Kidney (tissue), 14 donors: ENCODE results near the gene LZTS2. TPM values are rescaled to one million over a fixed set of nuclear protein-coding genes. Genes with fewer than 3 reads are reported as not detected.

Experiments
- DNase-seq, 5 donors: peaks; one replicate each; pipeline ENCODE4 v3.0.0-alpha.2; 2013 to 2020
- FAIRE-seq: peaks from 2 replicates; lab custom pipeline; 2012; peaks lifted over from hg19 to GRCh38; lab: Jason Lieb, UNC
- H3K27ac ChIP-seq, 2 donors: one replicate each; pipeline ENCODE4 v1.7.0; 2013; ENCODE audit warnings: low read depth in 2 of 2, low read length in 2 of 2, inconsistent platforms in 1 of 2
- H3K27me3 ChIP-seq: one replicate; pipeline ENCODE4 v1.7.1; 2013; ENCODE audit warnings: low read length, inconsistent platforms; ENCODE audit not compliant: control insufficient read depth, insufficient read depth
- H3K36me3 ChIP-seq, 3 donors: one replicate each; pipeline versions ENCODE4 v1.7.0 to v1.7.1; 2013; ENCODE audit warnings: low read length in 3 of 3, control low read depth in 1 of 3, inconsistent platforms in 1 of 3; ENCODE audit not compliant: insufficient read depth in 3 of 3, control insufficient read depth in 2 of 3
- H3K4me1 ChIP-seq, 3 donors: one replicate each; pipeline versions ENCODE4 v1.7.0 to v1.7.1; 2013; ENCODE audit warnings: low read length in 3 of 3, inconsistent platforms in 1 of 3, low read depth in 1 of 3; ENCODE audit not compliant: control insufficient read depth in 2 of 3, insufficient read depth in 2 of 3
- H3K4me3 ChIP-seq, 3 donors: one replicate each; pipeline versions ENCODE4 v1.7.0 to v1.8.1; 2013; ENCODE audit warnings: low read length in 3 of 3, control low read depth in 1 of 3, inconsistent platforms in 1 of 3
- H3K9ac ChIP-seq, 3 donors: one replicate each; pipeline versions ENCODE4 v1.7.0 to v1.7.1; 2013; ENCODE audit warnings: low read length in 3 of 3, control low read depth in 1 of 3, inconsistent platforms in 1 of 3
- H3K9me3 ChIP-seq, 3 donors: one replicate each; pipeline versions ENCODE4 v1.7.0 to v1.7.1; 2013; ENCODE audit warnings: low read length in 3 of 3, control low read depth in 1 of 3, inconsistent platforms in 1 of 3; ENCODE audit not compliant: control insufficient read depth in 2 of 3, insufficient read depth in 1 of 3
- intact Hi-C: fragments of 100-400 bp; cut with DNase I; formaldehyde crosslinking; loops from one replicate; pipeline ENCODE4 v1.11.1; 2022
- polyA plus RNA-seq: library from polyadenylated mRNA; stranded (reverse); fragments of 350-450 nt; fragmentation: Illumina TruSeq; extraction: RNeasy Lipid Tissue Mini Kit (QIAGEN cat#74804); gene quantifications from one replicate; pipeline ENCODE4 v1.2.3, GENCODE V29; 2014; ENCODE audit warnings: low read depth, low replicate concordance; ENCODE audit not compliant: insufficient read depth
- total RNA-seq: library from RNA; stranded (reverse); fragmentation: NEBNext Ultra II Directional; extraction: Animal tissue kit (Norgen Biotek cat#: 25700); gene quantifications from one replicate; pipeline ENCODE4 v1.2.1, GENCODE V29; 2021
- TF ChIP-seq, protein P1 (sequence below): IDR thresholded peaks from 3 replicates; pipeline ENCODE4 v1.5.1; 2012; ENCODE audit warnings: mild to moderate bottlenecking, moderate library complexity, borderline replicate concordance; ENCODE audit not compliant: insufficient read depth; ENCODE audit errors: extremely low read depth
- donor health status: control.
- donor health status: control.
- donor health status: control.
- donor health status: control.
- donor health status: control.
- donor health status: DM: yes; HTN: yes; CAD: no.
- donor health status: Normal renal cell carcinoma (clear cell type).

Gene LZTS2
- total and polyA plus RNA-seq, 2 donors from 2014 or later, result 47.3 to 54.7 TPM

DNA sequence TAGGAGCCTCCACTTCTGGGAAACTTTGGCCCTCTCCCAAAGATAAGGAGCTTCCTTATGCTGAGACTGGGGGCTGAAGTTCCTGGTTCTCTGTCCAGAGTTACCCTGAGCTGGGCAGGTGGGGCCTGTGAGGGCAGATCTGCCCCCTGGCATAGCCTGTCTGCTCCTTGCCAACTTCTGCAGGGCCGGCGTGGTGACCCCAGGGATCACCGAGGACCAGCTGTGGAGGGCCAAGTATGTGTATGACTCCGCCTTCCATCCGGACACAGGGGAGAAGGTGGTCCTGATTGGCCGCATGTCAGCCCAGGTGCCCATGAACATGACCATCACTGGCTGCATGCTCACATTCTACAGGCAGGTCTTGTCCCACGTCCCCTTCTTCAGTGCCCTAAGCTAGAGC is 35.7 kb downstream of the LZTS2 start:
- TF ChIP-seq, protein P1, sequence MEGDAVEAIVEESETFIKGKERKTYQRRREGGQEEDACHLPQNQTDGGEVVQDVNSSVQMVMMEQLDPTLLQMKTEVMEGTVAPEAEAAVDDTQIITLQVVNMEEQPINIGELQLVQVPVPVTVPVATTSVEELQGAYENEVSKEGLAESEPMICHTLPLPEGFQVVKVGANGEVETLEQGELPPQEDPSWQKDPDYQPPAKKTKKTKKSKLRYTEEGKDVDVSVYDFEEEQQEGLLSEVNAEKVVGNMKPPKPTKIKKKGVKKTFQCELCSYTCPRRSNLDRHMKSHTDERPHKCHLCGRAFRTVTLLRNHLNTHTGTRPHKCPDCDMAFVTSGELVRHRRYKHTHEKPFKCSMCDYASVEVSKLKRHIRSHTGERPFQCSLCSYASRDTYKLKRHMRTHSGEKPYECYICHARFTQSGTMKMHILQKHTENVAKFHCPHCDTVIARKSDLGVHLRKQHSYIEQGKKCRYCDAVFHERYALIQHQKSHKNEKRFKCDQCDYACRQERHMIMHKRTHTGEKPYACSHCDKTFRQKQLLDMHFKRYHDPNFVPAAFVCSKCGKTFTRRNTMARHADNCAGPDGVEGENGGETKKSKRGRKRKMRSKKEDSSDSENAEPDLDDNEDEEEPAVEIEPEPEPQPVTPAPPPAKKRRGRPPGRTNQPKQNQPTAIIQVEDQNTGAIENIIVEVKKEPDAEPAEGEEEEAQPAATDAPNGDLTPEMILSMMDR, result no peak
- Histone ChIP-seq H3K27me3 (no peaks in the 10 kb centered on the region), H3K4me3 (no peak overlapping the region), H3K27ac (no peak overlapping the region), H3K4me1 (peaks cover 0 to 13% (median 5%) of the 10 kb centered on the region in 3 donors), H3K9ac (no peak overlapping the region), H3K9me3 (no peaks in the 10 kb centered on the region), H3K36me3 (peaks cover 0 to 27% (median 19%) of the 10 kb centered on the region in 3 donors)
- DNase-seq (peak in 1 of 5 donors; percentile 67), FAIRE-seq (no peak)
- intact Hi-C loops, result no loop called here

DNA sequence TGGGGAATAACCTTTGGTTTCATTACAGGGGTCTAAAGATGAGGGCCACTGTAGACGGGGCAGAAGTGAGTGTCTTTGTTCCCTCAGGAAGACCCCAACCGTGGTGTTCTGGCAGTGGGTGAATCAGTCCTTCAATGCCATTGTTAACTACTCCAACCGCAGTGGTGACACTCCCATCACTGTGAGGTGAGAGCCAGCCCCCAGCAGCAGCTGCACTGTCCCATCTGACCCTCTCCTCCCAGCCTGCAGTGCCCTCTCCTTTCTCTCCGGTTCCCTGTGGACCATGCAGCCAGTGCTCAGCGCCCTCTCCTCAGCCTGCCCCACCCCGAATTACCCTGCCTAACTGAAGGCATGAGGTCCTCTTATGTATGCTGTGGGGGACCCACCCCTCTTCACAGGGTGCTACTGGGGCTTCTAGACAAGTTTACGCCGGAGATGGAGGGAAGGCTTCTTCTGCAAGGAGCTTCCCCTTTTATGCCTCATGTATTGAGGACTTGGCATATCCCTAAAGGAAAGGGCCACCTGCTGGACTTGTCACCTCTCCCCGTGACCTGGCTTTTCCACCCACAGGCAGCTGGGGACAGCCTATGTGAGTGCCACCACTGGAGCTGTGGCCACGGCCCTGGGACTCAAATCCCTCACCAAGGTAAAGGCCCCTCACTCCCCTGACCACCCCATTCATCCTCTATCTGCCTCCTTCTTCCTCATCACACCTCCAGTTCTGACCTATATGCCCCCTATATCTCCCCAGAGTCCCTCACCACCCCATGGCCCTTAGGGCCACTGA is 36.5 kb downstream of the LZTS2 start:
- H3K9ac ChIP-seq, result no peak overlapping the region
- no peak overlapping the region for H3K4me3 ChIP-seq
- H3K36me3 ChIP-seq, result peaks cover 0 to 27% (median 19%) of the 10 kb centered on the region in 3 donors
- H3K27ac ChIP-seq, result no peak overlapping the region
- intact Hi-C loops, result no loop called here
- peaks cover 0 to 11% (median 6%) of the 10 kb centered on the region in 3 donors for H3K4me1 ChIP-seq
- no peaks in the 10 kb centered on the region for H3K27me3 ChIP-seq
- FAIRE-seq, result no peak
- TF ChIP-seq, protein P1, result no peak
- DNase-seq, result peak in 1 of 5 donors; percentile 44
- H3K9me3 ChIP-seq, result no peaks in the 10 kb centered on the region

GRCh38 chr10:101036726-101037125 is 37.1 kb downstream of the LZTS2 start:
- Histone ChIP-seq H3K36me3 (peaks cover 0 to 27% (median 19%) of the 10 kb centered on the region in 3 donors), H3K9me3 (no peaks in the 10 kb centered on the region), H3K9ac (no peak overlapping the region), H3K27ac (no peak overlapping the region), H3K4me3 (no peak overlapping the region), H3K27me3 (no peaks in the 10 kb centered on the region), H3K4me1 (peaks cover 0 to 12% (median 8%) of the 10 kb centered on the region in 3 donors)
- TF ChIP-seq, protein P1, result no peak
- intact Hi-C loops, result no loop called here
- DNase-seq (peak in 1 of 5 donors; percentile 58), FAIRE-seq (no peak)
